NOMO-1 (cell line): ENCODE data around the gene IFI30.
"Not testable (repeated sequence)": the region's sequence is repeated elsewhere in the genome, so short reads cannot be mapped to it uniquely, and the experiment has no call there.

Source experiments
- DNase-seq, 2 experiments: peaks; one replicate each; lab custom pipeline; 2025; ENCODE audit not compliant: unreplicated experiment in 2 of 2; lab: John Stamatoyannopoulos, UW

Gene IFI30

DNA sequence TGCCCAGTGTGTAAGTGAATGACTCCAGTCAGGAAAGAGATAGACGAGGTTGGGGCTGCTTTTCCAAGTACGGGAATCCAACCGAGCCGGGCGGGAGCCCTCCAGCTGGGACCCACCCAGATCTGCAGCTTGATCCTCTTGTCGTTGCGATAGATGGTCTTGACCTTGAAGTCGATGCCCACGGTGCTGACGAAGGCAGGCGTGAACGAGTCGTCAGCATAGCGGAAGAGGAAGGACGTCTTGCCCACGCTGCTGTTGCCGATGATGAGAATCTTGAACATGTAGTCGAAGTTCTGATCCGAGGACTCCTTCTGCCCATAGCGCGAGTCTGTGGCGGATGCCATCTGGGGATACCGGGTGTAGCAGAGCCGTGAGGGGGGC is 28.8 kb downstream of the IFI30 start:
- no peak for DNase-seq

DNA sequence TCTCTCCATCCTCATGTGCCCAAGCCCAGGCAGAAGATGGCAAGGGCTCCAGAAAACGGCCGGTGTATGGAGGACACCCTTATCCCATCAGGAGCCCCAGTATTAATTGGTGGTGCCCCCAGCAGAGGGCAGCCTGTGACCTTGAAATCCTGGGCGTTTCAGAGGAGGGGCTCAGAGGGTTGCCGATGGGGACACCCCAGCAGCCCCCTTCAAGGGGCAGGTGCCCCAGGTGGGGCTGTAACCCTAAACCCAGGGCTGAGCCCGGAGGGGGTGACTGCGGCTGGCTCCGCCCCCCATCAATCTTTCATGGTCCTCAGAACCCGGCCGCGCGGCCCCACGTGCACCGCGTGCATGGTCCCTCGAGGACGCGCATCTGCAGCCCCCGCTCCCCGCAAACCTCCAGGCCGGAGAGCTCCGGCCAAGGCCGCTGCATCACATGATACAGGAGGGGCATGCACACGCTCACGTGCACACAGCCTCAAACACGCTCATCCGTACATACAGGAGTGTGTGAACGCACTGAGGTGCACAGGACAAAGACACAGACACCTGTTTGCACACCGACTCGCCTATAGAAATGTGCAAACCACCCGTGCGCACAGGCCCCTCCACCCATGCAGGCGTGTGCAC is 29.3 kb downstream of the IFI30 start:
- DNase-seq = no peak

GRCh38 chr19:18203408-18203862 is 29.8 kb downstream of the IFI30 start:
- no peak for DNase-seq

GRCh38 chr19:18203863-18204393 is 30.3 kb downstream of the IFI30 start, which contains the start of gene RAB3A:
TSS of gene RAB3A (minus strand) at chr19:18204042. CDS start at chr19:18202740, 1,302 bp downstream.
- peak; percentile 100 for DNase-seq

GRCh38 chr19:18204394-18205199 is 31.0 kb downstream of the IFI30 start:
- DNase-seq = peak; percentile 82 to 85

GRCh38 chr19:18205200-18205892 is 31.7 kb downstream of the IFI30 start:
- peak; percentile 23 to 27 for DNase-seq

GRCh38 chr19:18206018-18206417 is 32.4 kb downstream of the IFI30 start:
- DNase-seq = no peak

DNA sequence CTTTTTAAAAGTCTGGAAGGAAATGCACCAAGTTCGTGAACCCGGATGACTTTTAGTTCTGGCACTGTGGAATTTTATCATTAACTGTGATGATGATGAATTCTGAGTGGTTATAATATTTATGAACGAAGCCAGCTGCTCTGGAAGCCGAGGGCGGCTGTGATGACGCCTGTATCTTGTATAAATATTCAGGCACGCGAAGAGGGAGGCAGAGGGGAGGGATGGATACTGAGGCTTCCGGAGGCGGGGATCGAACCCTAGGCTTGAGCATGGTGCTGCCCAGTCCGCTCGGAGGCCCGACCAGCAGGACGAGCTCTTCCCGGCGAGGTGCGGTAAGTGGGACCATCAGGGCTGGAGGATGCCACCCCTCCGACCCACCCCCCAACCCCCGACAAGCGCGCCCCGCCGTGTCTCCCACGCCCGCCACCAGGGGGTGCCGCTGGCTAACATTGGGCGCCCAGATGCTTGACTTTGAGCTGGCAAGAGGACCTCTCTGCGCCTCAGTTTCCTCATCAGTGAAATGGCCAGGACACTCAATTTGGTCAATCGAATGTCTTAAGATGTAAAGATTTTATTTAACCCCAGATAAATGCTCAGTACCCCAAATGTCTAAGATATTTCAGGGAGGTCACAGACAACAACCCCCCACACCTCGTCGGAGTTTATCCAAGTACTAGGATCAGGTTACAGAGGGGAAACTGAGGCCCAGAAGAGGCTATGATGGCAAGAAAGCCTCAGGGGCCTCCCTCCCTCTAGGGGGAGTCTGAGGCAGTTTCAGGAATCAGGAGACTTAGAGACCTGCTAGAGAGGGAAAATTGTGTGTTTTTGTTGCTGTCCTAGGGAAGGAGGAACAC is 34.7 kb downstream of the IFI30 start:
- DNase-seq = peak in 1 of 2 experiments; percentile 31

DNA sequence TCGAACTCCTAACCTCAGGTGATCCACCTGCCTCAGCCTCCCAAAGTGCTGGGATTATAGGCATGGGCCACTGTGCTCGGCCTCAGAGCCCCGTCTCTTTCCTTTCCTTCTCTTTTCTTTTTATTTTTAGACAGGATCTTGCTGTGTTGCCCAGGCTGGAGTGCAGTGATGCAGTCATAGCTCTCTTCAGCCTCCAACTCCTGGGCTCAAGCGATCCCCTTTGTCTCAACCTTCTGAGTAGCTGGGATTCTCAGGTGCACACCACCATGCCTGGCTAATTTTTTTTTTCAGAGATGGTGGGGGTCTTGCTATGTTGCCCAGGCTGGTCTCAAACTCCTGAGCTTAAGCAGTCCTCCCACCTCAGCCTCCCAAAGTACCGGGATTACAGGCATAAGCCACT is 36.3 kb downstream of the IFI30 start:
- DNase-seq = not testable (repeated sequence)

DNA sequence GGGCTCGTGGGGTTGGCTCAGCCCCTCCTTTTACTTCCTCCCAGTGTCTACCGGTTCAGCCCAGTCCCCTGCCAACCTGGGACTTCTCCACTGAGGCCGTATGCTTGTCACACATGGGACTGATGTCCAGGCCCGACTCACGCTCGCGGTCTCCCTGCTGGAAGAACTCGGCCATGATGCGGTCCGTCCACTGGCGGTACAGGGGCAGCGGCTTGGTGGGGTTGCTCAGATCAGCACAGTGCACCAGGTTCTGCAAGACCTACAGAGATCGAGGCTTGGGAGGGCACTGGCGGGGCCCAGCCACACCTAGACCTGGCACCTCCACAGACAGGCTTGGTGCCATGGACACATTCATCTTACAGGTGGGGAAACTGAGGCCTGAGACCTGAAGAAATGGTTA is 38.1 kb downstream of the IFI30 start:
- no peak for DNase-seq

DNA sequence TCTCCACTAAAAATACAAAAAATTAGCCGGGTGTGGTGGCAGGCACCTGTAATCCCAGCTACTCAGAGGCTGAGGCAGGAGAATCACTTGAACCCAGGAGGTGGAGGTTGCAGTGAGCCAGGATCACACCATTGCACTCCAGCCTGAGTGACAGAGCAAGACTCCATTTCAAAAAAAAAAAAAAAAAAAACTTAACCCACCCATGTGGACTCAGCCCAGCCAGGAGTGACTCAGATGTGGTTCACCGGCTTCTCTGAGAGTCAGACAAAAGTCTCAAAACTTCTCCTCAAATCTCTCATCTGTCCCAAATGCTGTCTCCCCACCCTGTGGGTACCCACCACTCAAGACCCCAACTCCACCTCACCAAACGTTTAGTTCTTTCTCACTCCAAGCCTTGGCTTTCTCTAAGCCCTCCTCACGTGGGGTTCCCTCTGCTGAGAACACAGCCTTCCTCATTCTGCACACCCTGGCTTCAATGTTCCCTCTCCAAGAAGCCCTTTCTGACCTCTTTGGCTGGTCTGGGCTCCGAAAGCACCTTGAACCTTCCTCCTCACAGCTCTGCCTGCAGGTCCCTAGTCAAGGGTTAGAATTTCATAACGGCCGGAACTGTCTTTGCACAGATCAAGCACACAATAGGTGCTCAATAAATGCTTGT is 41.3 kb downstream of the IFI30 start:
- DNase-seq = no peak

GRCh38 chr19:18216789-18217188 is 43.2 kb downstream of the IFI30 start:
- no peak for DNase-seq

- no peak for DNase-seq
These were observed 44.5 kb downstream of the IFI30 start for GRCh38 chr19:18218159-18218558.

DNA sequence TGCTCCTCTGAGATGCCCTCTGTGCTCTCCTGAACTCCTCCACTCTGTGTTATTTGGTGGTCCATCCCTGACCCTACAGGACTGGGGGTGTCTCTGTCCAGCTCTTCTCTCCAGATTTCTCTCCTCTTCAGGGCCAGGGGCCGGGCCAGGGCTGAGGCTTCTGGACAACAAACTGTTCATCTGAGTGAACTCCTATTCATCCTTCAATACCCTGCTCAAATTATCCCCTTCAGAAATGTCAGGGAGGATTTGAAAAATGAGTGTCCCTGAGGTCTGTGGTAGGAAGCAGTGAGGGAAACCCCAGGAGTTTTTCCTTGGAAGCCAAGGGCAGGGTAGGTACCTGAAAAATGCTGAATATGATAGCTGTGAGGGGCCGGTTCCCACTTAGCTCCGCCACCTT is 45.0 kb downstream of the IFI30 start:
- no peak for DNase-seq

- no peak for DNase-seq
These were observed 46.5 kb downstream of the IFI30 start for GRCh38 chr19:18219911-18220631.

DNA sequence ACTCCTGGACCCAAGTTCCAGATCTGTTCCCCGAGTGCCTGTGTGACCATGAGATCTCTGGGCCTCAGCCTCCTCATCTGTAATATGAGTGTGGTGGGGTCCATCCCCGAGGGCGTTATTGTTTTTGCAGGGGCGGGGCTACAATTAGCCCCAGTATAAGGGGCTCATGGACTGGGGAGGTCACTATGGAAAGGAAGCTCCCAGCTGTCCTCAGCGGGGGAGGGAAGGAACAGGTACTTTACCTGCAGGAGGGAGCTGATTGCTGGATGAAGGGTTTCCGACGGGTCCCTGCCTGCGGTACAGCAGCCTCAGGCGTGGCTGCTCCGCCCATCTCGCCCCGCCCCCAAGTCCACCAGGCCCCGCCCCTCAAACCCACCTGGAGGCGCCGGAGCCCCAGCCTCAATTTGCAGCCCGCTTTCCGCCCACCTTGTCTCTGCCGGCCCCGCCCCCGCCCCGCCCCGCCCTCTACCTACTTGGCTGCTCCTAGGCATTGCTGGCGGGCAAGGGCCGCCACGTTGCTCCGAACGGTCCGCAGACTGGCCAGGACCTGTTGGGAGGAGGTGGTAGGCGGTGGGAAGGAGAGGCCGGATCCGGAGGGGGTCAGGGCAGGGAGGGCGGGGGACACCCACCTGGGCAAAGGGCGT is 47.1 kb downstream of the IFI30 start:
- no peak for DNase-seq

DNA sequence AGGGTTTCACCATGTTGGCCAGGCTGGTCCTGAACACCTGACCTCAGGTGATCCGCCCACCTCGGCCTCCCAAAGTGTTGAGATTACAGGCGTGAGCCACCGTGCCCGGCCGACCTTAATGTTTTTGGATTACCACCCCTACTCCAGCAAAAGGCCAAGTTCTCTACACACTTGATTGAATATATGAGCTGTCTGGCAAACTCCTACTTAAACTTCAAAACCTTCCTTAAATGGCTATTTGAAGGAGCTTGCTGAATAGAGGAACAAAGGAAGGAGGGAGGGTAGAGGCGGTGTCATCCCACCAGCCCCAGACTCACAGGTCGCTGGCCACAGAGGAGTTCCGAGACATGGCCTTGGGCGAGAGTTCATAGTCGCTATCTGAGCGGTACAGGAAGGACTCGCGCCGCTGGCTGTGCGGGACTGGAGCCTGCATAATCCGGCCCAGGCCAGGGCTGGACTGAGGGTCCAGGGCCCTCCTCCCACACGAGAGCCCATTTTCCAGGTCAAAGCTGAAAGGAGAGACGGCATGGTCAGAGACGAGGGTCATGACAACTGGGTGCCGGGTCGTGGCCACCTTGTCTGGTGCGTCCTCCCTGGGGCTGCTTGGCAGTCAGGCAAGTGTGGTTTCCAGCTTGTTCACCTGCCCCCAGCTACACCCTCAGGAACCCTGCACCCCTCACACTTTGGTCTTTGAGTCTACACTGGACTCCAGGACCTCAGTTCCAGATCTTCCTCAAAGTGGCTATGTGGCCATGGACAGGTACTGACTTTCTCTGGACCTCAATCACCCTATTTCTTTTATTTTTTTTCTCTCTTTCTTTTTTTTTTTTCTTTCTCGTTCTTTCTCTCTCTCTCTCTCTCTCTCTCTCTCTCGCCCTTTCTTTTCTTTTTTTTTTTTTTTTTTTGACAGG is 48.5 kb downstream of the IFI30 start:
- DNase-seq = no peak
